SIG-M5 treated with dmso at 0.1 percent for 504 hours (cell line): ENCODE measurements around the gene ROGDI.

Experiments used
- DNase-seq: peaks from one replicate; lab custom pipeline; 2025; ENCODE audit not compliant: unreplicated experiment; lab: John Stamatoyannopoulos, UW

ROGDI gene

DNA sequence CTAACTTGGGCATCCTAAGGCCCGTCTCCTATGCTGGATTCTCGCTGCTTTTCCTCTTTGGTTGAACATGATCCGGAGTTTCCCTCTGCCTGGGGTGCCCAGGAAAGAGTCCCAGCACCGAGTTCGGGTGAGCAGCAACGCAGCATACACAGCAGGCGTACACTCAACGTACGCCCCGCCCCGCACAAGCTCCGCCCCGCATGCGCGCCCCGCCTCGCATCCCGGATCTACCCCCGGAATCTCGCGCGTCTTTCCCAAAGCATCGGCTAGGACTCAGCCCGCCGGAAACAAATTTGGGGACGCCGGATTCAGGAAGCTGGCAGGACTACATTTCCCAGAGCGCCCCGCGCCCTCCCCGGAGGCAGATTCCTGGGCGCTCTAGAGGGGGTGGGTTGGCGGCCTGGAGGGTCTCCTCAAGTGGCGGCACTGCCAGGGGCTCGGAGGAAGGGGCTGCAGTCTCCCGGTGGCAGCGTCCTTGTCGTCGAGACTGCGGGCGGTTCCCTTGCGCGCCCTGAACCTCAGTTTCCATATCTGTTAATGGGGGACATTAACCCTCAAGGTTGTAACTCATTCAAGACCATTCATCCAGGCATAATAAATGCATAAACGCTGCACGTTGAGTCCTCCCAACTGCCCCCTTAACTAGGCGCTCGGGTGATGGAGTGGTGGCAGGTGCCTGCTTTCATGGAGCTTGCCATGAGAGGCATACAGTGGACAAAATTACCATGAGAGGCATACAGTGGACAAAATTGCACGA is 33.7 kb downstream of the ROGDI start:
- DNase-seq, result peak; percentile 87

DNA sequence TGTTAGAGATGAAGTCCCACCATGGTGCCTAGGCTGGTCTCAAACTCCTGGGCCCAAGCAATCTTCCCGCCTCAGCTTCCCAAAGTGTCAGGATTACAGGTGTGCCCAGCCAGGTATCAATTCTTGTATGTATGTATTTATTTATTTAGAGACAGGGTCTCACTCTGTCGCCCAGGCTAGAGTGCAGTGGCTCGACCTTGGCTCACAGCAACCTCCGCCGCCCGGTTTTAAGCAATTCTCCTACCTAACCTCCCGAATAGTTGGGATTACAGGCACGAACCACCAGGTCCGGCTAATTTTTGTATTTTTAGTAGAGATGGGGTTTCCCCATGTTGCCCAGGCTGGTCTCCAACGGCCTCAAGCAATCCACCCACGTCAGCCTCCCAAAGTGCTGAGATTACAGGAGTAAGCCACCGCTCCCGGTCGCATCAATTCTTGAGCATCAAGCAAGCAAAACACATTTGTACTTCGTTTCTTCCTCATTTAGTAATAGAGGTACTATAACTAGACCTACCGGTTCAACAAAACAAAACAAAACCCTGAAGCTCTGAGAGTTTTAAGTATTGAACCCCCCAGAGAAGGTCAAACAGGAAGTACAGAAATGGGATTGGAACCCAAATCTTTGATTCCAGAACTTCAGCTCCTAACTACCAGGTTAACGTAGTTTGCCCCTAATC is 34.4 kb downstream of the ROGDI start:
- DNase-seq, result peak; percentile 58

DNA sequence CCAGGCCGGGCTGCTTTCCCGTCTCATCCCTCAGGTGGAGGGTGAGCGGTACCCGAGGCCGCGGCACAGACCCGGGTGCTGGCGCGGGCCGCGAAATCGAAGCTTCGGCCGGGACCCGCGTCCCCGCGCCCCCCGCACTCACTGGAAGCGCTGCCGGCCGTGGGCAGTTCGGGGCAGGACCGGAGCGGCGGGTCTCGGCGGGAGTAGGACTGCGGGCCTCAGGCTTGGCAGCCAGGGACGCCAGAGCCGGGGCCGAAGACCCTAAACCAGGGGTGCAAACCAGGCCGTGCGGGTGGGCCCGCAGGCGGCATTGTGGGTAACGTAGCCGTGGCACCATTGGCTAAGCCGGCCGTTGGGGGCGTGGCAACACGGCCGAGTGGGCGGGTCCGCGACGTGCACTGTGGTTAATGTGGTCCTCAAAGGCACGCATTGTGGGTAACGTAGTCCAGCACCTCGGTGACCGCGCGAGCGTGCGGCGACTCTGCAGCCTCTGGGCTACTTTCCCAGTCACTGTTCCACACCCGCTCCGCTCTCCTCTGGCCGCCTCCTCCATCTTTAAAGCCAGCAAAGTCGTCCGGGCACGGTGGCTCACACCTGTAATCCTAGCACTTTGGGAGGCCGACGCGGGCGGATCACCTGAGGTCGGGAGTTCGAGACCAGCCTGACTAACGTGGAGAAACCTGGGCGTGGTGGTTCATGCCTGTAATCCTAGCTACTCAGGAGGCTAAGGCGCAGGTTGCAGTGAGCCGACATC is 35.4 kb downstream of the ROGDI start, which contains the start of gene ZNF500:
ZNF500 (minus strand) TSS at position 288 of the 754 bp plus-strand sequence. CDS start 1,184 bp downstream, outside the sequence.
- DNase-seq, result peak; percentile 84

DNA sequence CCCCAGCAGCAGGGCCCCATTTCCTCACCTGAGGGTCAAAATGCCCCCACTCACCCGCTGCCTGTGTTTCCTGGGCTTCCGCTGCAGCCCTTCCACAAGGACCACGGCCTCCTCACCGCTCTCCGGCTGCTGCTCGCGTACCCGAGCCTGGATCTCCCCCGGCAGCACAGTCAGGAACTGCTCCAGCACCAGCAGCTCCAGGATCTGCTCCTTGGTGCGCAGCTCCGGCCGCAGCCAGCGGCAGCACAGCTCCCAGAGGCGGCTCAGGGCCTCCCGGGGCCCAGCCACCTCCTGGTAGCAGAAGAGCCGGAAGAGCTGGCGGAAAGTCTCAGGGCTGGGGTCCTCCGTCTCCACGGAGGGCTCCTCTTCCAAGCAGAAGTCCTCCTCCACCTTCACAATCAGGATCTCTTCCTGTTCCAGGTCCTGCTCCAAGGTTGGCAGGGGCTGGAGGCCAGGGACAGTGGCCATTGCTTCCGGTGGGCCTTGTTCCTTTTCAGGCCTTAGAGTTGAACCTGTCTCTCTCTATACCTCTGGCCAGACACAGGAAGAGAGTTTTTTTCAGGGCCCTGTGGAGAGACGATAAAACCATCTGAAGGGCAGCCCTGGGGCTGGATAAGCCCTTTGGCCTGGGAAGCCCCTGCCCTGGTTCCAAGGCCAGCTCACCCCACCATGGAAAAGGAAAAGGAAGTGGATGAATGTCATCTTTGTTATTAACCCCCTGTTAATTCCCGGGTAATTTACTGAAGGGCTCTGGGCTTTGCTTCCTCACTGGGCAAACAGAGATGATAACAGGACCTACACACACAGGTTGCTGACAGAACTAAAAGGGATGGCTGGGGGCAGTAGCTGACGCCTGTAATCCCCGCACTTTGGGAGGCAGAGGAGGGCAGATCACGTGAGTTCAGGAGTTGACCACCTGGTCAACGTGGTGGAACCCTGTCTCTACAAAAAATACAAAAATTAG is 36.6 kb downstream of the ROGDI start:
- no peak for DNase-seq

DNA sequence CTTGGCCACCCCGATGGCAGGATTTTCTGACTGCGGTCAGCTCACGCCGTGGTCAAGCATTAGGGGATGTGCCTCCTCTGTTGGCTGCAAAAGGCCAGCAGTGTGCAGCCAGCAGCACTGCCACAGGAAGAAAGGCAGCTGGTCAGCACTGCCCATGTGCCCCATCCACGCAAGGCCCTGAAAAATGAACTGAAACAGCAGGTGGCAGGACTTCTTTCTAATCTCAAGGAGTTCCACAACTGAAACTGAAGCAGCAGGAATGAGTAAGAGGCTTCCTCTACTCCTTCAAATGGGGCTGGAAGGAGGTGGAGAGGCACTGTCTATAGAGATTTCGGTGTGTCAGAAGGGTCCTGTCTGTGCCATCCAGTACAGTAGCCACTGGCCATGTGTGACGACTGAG is 38.6 kb downstream of the ROGDI start:
- DNase-seq, result no peak

DNA sequence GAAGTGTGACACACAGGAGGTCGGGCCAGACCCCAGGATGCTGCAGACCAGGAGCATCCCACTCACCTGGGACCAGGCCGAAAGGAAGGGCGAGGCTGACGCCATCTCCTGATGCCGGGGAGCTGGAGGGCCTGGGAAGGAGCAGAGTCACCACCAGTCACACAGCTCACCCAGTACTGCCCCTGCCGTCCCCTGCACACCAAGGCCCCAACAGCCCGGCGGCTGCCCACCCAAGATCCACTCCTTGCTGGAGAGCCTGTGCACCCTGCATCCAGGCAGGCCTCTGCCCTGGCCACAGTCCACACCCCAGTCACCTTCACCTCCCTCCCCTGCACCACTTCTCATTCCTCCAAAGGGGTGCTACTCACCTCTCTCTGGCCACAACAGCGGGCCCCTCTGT is 40.2 kb downstream of the ROGDI start:
- DNase-seq, result no peak

DNA sequence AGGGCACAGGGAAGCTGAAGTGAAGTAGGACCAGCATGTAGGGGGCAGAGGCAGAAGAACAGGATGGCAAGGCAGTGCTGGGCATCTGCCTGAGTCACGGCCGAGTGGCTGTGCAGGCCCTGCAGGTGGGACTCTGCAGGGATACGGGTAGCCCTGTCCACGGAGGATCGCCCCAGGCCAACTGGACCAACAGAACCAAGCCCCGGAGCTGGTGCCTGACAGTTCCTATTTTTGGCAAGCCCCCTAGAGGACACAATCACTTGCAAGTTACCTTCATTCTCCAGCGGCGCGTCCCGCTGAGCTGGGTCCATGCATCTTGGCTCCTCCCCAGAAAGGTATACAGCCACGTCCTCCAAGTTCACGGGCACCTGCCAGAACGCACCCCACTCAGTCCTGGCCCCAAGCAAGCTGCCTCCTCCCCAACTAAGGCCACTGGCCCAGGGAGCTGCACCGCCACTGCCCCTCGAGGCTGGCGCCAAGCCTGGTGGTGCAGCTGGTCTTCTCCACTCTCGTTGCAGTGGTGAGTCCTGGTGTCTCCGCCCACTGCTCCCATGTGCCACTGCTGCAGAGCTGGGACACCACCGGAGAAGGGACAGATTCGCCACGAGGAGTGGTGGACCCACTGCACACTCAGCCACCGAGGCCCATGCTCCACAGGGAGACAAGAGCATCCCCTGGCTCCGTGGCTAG is 42.1 kb downstream of the ROGDI start:
- no peak for DNase-seq

DNA sequence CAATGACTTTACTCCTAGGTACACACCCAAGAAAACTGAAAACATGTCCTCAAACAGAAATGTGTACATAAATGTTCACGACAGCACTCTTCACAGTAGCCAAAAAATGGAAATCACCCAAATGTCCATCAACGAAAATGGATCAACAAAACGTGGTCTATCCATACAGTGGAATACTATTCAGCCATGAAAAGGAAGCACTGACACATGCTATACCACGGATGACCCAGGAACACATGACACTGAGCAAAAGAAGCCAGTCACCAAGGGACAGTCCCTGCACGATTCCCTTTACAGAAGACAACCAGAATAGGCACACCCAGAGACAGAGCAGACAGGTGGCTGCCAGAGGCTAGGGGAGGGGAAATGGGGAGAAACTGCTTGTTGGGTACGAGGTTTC is 46.7 kb downstream of the ROGDI start:
- no peak for DNase-seq

DNA sequence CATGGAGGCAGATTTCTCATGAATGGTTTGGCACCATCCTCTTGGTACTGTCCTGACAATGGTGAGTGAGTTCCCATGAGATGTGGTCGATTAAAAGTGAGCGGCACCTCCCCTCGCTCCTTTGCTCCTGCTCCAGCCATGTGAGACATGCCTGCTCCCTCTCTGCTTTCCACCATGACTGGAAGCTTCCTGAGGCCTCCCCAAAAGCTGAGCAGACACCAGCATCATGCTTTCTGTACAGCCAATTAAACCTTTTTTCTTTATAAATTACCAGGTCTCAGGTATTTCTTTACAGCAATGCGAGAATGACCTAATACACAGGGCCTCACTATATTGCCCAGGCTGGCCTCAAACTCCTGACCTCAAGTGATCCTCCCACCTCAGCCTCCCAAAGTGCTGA is 47.6 kb downstream of the ROGDI start:
- DNase-seq, result no peak

DNA sequence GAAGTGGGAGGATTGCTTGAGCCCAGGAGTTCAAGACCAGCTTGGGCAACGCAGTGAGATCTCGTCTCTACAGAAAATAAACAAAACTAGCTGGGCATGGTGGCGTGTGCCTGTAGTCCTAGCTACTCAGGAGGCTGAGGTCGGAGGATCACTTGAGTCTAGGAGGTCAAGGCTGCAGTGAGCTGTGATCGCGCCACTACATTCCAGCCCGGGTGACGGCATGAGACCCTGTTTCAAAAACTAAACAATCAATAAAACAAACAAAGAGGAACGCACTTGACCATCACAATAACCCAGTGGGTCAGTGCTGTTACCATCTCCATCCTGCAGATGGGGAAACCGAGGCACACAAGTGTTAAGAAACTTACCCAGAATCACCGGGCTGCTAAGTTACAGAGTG is 49.2 kb downstream of the ROGDI start:
- no peak for DNase-seq

DNA sequence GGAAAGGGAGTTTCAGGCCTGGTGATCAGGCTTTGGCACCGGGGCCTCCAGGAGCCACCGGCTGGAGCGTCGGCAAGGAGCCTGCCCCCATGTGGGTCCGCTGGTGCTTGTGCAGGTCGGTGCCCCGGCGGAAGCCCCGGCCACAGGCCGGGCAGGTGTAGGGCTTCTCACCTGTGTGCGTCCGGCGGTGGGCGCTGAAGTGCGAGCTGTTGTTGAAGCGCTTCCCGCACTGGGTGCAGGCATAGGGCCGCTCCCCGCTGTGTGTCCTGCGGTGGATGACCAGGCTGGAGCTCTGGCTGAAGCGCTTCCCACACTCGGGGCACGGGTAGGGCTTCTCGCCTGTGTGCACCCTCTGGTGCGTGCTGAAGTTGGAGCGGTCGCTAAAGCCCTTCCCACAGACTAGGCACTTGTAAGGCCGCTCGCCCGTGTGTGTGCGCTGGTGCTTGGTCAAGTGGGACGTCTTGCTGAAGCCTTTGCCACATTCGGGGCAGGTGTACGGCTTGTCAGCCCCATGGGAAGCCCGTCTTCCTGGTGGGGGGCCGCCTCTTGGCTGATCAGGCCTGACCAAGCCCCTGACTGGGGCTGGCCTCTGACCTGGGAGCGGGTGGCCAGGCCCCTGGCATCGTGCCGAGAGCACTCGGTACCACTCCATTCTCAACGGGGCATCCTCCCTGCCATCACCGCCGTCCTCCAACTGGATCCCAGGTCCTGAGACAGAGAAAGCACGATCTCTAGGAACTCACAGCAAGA is 49.9 kb downstream of the ROGDI start:
- no peak for DNase-seq

DNA sequence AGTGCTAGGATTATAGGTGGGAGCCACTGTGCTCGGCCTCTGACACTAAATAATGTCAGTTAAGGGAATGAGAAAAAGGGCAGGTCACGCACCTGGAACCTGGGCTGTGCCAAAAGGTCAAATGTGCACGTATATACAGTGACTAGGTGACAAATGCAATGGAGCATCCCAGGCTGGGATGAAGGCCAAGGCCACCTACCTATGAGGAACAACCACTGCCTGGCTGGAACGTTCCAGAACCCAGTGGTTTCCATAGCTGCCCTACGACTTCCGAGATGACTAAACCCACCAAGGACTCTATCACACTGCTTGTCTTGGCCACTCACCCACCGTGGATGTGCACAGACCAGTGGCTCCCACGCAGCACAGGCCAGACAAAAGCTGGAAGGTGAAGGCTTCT is 51.5 kb downstream of the ROGDI start:
- DNase-seq, result no peak

DNA sequence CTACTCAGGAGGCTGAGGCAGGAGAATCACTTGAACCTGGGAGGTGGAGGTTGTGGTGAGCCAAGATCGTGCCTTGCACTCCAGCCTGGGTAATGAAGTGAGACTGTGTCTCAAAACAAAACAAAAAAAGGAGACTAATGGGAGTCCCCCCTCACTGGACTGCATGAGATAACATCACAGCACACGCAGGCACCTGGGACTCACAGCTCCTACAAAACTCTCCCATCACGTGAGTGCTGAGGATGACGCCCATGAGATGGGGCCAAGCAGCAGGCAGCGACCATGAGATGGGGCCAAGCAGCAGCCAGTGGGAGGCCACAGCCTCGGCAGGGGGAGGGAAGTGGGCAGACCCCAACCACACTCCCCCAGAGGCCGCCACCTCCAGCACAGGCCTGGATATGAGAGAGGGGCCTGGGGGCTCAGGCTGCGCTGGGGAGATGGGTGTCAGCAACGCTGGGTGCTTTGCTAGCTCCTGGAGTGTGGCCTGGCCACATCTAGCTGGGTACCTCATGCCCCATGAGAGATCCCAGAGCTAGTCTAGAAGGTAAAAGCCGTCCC is 52.7 kb downstream of the ROGDI start:
- no peak for DNase-seq

DNA sequence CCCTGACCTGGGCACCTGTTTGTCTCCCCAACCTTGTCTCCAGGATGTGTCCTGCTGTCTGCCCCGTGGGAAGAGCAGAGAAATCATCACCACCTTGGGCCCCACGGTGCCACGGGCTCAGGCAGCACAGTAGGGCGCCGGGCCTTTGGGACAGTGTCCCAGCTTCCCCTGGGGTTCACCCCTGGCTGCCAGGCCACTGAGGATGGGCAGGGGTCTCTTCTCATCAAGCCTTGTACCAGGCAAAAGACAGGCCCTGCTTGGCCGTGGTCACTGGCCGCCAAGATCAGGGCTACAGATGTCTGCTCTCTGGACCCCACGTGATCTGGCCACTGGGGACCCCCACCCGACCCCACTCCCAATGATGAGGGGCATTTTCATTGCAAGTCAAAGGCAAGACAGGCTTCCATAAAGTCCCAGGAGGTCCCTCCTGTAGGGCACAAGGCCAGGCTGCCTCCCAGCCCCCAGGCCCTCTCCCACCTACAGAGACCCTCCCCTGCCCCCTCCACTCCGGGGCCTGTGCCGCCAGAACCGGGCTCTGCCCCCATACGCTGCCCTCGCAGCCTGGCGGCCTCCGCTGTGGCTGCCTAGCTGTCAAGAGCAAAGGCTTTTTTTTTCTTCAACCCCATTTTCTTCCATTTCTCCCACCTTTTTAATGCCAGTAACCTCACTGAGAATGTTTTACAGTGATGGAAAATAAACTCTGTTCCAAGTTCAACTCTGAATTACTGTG is 53.6 kb downstream of the ROGDI start:
- DNase-seq, result no peak

DNA sequence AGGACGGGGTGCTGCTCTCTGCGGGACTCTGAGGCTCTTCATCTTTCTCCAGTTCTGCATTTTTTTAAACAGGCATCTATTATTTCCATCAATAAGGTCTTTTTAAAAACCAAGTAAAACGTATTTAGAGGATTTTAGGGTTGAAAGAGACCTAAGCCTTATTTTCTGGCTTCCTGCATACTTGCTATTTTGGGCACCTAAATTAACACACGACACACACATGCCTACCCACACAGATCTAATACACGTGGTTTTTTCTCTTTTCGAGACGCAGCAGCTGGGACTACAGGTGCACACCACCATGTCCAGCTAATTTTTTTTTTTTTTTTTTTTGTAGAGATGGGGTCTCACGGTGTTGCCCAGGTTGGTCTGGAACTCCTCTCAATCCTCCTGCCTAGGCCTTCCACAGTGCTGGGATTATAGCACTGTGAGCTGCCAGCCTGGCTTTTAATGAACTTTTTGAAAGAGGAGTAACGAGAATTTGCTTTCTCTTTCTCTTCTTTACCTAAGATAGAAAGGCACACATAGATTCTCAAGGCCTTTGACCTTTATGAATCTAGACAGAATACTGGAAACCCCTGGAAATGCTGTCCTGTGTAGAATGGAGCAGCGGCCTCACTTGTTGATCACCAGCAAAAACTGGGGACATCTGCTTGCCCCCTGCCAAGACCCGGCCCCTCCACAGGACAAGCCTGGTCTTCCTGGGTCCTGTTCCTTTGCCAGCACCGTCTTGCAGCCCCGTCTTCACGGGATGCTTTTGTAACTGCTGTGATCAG is 54.3 kb downstream of the ROGDI start:
- no peak for DNase-seq

DNA sequence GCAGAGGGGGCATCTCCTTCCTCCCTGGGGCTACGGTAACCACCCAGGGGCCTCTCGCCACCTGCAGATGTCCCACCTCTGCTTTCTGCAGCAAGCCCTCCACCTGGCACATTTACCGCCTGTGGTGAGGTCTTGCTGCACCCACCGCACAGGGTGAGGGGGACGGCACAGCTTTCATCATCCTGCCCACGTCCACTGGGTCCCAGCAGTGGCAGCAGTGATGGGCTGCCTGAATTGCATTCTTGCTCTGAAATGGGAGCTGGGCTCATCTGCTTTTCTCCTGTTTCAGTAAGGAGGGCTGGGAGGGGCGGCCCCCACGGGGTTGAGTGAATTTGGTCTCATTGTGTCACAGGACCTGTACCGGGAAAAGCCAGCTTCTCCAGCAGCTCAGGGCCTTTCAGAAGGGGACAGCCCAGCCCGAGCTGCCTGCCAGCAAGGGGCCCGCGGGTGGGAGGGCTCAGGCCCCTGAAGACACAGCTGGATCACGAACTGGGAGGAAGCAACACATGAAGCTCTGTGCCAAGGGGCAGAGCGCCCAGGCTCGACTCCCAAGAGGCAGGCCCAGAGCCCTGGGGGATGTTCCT is 55.4 kb downstream of the ROGDI start:
- DNase-seq, result no peak
